Measurements from ENCODE around the gene TASP1. TPM values are rescaled to one million over a fixed set of nuclear protein-coding genes. Genes with fewer than 3 reads are reported as not detected.

The TASP1 gene
- total RNA-seq, 1 experiment from 2014 or later: 9.5 TPM

- no peak overlapping the region for H3K4me2 ChIP-seq (ENCODE audit: insufficient read depth, insufficient read length, low read length)
- H3K36me3 Mint-ChIP-seq (ENCODE audit: insufficient read depth in 1 of 3, low read depth in 3 of 3): no peaks in the 10 kb centered on the region
- peak; percentile 91 for TF ChIP-seq CTCF (conservative IDR thresholded peaks at IDR 0.05)
- no peak overlapping the region for H3K23ac ChIP-seq (ENCODE audit: insufficient read length, low read depth, low read length)
- H3K79me1 ChIP-seq (ENCODE audit: insufficient read depth, low read depth, low read length, poor library complexity, severe bottlenecking): no peaks in the 10 kb centered on the region
- H2BK120ac ChIP-seq (ENCODE audit: low read depth, low read length, poor library complexity, severe bottlenecking): no peak overlapping the region
- no peak overlapping the region for H2BK12ac ChIP-seq (ENCODE audit: insufficient read length, low read depth, low read length)
- peak overlapping the region in 1 of 3 experiments; percentile 52; a peak in 1 of 7 replicates for H3K27ac Mint-ChIP-seq
- WGBS (ENCODE audit: extremely low coverage, insufficient read length, low lambda C conversion rate): no CpG with 5 or more reads among the region's 2 CpGs
- H3K27me3 Mint-ChIP-seq (ENCODE audit: low read depth): no peaks in the 10 kb centered on the region
- no peak overlapping the region for H3K14ac ChIP-seq (ENCODE audit: insufficient read depth, low read length)
- no peak overlapping the region for H3K56ac ChIP-seq (ENCODE audit: insufficient read length, low read depth, low read length)
- H3T11ph ChIP-seq (ENCODE audit: low read length): no peak overlapping the region
- no peak overlapping the region for H3K4ac ChIP-seq (ENCODE audit: low read depth, low read length)
- H4K91ac ChIP-seq (ENCODE audit: insufficient read length, low read depth, low read length): no peak overlapping the region
- H3K9me3 Mint-ChIP-seq: no peaks in the 10 kb centered on the region
- H2BK5ac ChIP-seq (ENCODE audit: insufficient read length, low read length): no peak overlapping the region
- no peak overlapping the region for H2AK5ac ChIP-seq (ENCODE audit: insufficient read length, low read length)
- H2BK15ac ChIP-seq (ENCODE audit: low read depth, low read length): no peak overlapping the region
- H4K20me1 ChIP-seq (ENCODE audit: control insufficient read depth, insufficient read depth, insufficient read length): no peaks in the 10 kb centered on the region
- H3K9me3 ChIP-seq (ENCODE audit: control insufficient read depth, low read depth, low read length): no peaks in the 10 kb centered on the region
- H3K9ac ChIP-seq (ENCODE audit: extremely low read depth, insufficient read length, low read length): no peak overlapping the region
- peaks cover 2 to 14% of the 10 kb centered on the region in 2 experiments; a peak in 3 of 4 replicates for H3K4me1 Mint-ChIP-seq
- no peaks in the 10 kb centered on the region for H3K27me3 ChIP-seq (ENCODE audit: insufficient read depth, low read length)
- H3K79me2 ChIP-seq (ENCODE audit: insufficient read depth, low read length): no peaks in the 10 kb centered on the region
- no peaks in the 10 kb centered on the region for H3K4me1 ChIP-seq (ENCODE audit: insufficient read depth, low read length)
- no peak overlapping the region for H3K27ac ChIP-seq (ENCODE audit: insufficient read length, low read depth, low read length)
- H3K4me3 Mint-ChIP-seq: no peak overlapping the region
- H4K5ac ChIP-seq (ENCODE audit: insufficient read length, low read depth, low read length): no peak overlapping the region
- H4K8ac ChIP-seq (replicated peaks; ENCODE audit: insufficient read length, low read depth, low read length): no peak overlapping the region
- no peak overlapping the region for H2BK20ac ChIP-seq (ENCODE audit: low read depth, low read length, poor library complexity, severe bottlenecking)
- no peak overlapping the region for H2AFZ ChIP-seq (ENCODE audit: low read length)
- no peaks in the 10 kb centered on the region for H3K23me2 ChIP-seq (ENCODE audit: insufficient read length, low read depth, low read length, poor library complexity, severe bottlenecking)
- DNase-seq: peak; percentile 76
- no peak overlapping the region for H3K18ac ChIP-seq (ENCODE audit: insufficient read length, low read depth, low read length)
These were observed 92.1 kb downstream of the TASP1 start for GRCh38 chr20:13546497-13547131.

All from H9 (cell line).